Inflammatory macrophage treated with lipopolysaccharide for 1 hour (primary cell): ENCODE results near the gene ZNF20.
"Not testable (repeated sequence)": the region's sequence is repeated elsewhere in the genome, so short reads cannot be mapped to it uniquely, and the experiment has no call there.

Experiments used
- DNase-seq, 2 donors: peaks; one replicate each; pipeline ENCODE4 v3.0.0-alpha.2; 2020 to 2022

Gene ZNF20

GRCh38 chr19:12111943-12112637 is 28.1 kb downstream of the ZNF20 start:
- DNase-seq = no peak

- DNase-seq = no peak
These were observed 29.0 kb downstream of the ZNF20 start for GRCh38 chr19:12111176-12111575.

- not testable (repeated sequence) for DNase-seq
These were observed 36.2 kb downstream of the ZNF20 start for GRCh38 chr19:12103909-12104308.

- DNase-seq = peak; percentile 28 to 33
These were observed 42.1 kb downstream of the ZNF20 start for GRCh38 chr19:12098040-12098439.

GRCh38 chr19:12095111-12095790 is 44.9 kb downstream of the ZNF20 start:
- no peak for DNase-seq

GRCh38 chr19:12093777-12094176 is 46.4 kb downstream of the ZNF20 start:
- DNase-seq = no peak

- DNase-seq = peak in 1 of 2 donors; percentile 8
These were observed 47.2 kb downstream of the ZNF20 start for GRCh38 chr19:12092956-12093355.

GRCh38 chr19:12092065-12092867 is 47.9 kb downstream of the ZNF20 start:
- DNase-seq = peak; percentile 82 to 83

- DNase-seq = peak; percentile 51 to 78
These were observed 49.3 kb downstream of the ZNF20 start for GRCh38 chr19:12090807-12091206.

GRCh38 chr19:12085074-12085818 is 54.9 kb downstream of the ZNF20 start:
- DNase-seq = no peak

GRCh38 chr19:12083336-12083735 is 56.8 kb downstream of the ZNF20 start:
- DNase-seq = not testable (repeated sequence)
